WTC11 (cell line): ENCODE measurements around the gene MBD3L5. TPM values are rescaled to one million over a fixed set of nuclear protein-coding genes. Genes with fewer than 3 reads are reported as not detected.
"Not testable (repeated sequence)": the region's sequence is repeated elsewhere in the genome, so short reads cannot be mapped to it uniquely, and the experiment has no call there.

ENCODE experiments used
- ATAC-seq: fragments of 200-7000 bp; cut with Tn5 transposase; 2 replicates; pipeline ENCODE4 v1.10.0; 2021; ENCODE audit warnings: mild to moderate bottlenecking, moderate library complexity
- CTCF ChIA-PET: fragments of 300-600 bp; sonication (Branson Sonifier 250); formaldehyde crosslinking; loops from one replicate; lab custom pipeline; 2021; ENCODE audit warnings: antibody characterized with exemption; lab: Charles Lee
- POLR2A ChIA-PET: fragments of 350-600 bp; sonication (Branson Sonifier 250); formaldehyde crosslinking; loops from one replicate; lab custom pipeline; 2021; ENCODE audit warnings: antibody characterized with exemption; lab: Charles Lee
- DNase-seq: peaks from one replicate; pipeline ENCODE4 v3.0.0; 2021; ENCODE audit warnings: low spot score
- H3K27ac Mint-ChIP-seq: 2 replicates; pipeline ENCODE4 v1.8.0; 2021; ENCODE audit warnings: mixed read lengths
- H3K27me3 Mint-ChIP-seq: 2 replicates; pipeline ENCODE4 v1.8.0; 2021; ENCODE audit warnings: low read depth, mild to moderate bottlenecking, moderate library complexity, mixed read lengths
- H3K36me3 Mint-ChIP-seq: 2 replicates; pipeline ENCODE4 v1.8.0; 2021; ENCODE audit warnings: mixed read lengths
- H3K4me1 Mint-ChIP-seq: 2 replicates; pipeline ENCODE4 v1.8.0; 2022; ENCODE audit warnings: mixed read lengths
- H3K4me3 Mint-ChIP-seq: 2 replicates; pipeline ENCODE4 v1.8.0; 2021; ENCODE audit warnings: mild to moderate bottlenecking, moderate library complexity, mixed read lengths
- H3K9me3 Mint-ChIP-seq: 2 replicates; pipeline ENCODE4 v1.8.0; 2021; ENCODE audit warnings: mixed read lengths
- AFF4 ChIP-seq: sonication (generic); formaldehyde crosslinking; IDR thresholded peaks from 2 replicates; pipeline ENCODE4 v1.8.1; 2023; ENCODE audit warnings: mild to moderate bottlenecking, missing genetic modification reagents, borderline replicate concordance
- CTCF ChIP-seq: fragments of 200-600 bp; IDR thresholded peaks from 2 replicates; pipeline ENCODE4 v1.8.0; 2022; ENCODE audit warnings: antibody characterized with exemption
- ERG ChIP-seq: fragments of 250-450 bp; sonication (Bioruptor Pico); IDR thresholded peaks from 2 replicates; pipeline ENCODE4 v1.8.0; 2021; ENCODE audit warnings: mild to moderate bottlenecking
- FOXJ3 ChIP-seq: sonication (generic); formaldehyde crosslinking; IDR thresholded peaks from 2 replicates; pipeline ENCODE4 v1.9.0; 2021; ENCODE audit warnings: missing genetic modification reagents, mild to moderate bottlenecking, borderline replicate concordance
- GABPB1 ChIP-seq: sonication (generic); formaldehyde crosslinking; IDR thresholded peaks from 2 replicates; pipeline ENCODE4 v1.8.1; 2023; ENCODE audit warnings: mild to moderate bottlenecking, missing genetic modification reagents
- PRDM15 ChIP-seq: sonication (generic); formaldehyde crosslinking; IDR thresholded peaks from 2 replicates; pipeline ENCODE4 v1.8.0; 2022; ENCODE audit warnings: missing genetic modification reagents
- PREB ChIP-seq: sonication (generic); formaldehyde crosslinking; IDR thresholded peaks from 2 replicates; pipeline ENCODE4 v1.8.1; 2022; ENCODE audit warnings: mild to moderate bottlenecking, missing genetic modification reagents, moderate library complexity, borderline replicate concordance
- PRRX2 ChIP-seq: fragments of 250-450 bp; sonication (Bioruptor Pico); IDR thresholded peaks from 2 replicates; pipeline ENCODE4 v1.8.0; 2021; ENCODE audit warnings: mild to moderate bottlenecking
- SMAD4 ChIP-seq: sonication (generic); formaldehyde crosslinking; IDR thresholded peaks from 2 replicates; pipeline ENCODE4 v1.8.0; 2022; ENCODE audit warnings: mild to moderate bottlenecking, missing genetic modification reagents
- SP1 ChIP-seq: sonication (generic); formaldehyde crosslinking; conservative IDR thresholded peaks from 2 replicates; pipeline ENCODE4 v1.8.1; 2022; ENCODE audit warnings: missing genetic modification reagents
- TEAD4 ChIP-seq: sonication (generic); formaldehyde crosslinking; IDR thresholded peaks from 2 replicates; pipeline ENCODE4 v1.8.0; 2022; ENCODE audit warnings: mild to moderate bottlenecking, missing genetic modification reagents
- TP53 ChIP-seq: sonication (generic); formaldehyde crosslinking; IDR thresholded peaks from 2 replicates; pipeline ENCODE4 v1.8.1; 2023; ENCODE audit warnings: mild to moderate bottlenecking, missing genetic modification reagents
- ZBTB21 ChIP-seq: sonication (generic); formaldehyde crosslinking; IDR thresholded peaks from 2 replicates; pipeline ENCODE4 v1.8.1; 2023; ENCODE audit warnings: mild to moderate bottlenecking, missing genetic modification reagents, borderline replicate concordance
- ZNF121 ChIP-seq: sonication (generic); formaldehyde crosslinking; IDR thresholded peaks from 2 replicates; pipeline ENCODE4 v1.8.0; 2023; ENCODE audit warnings: missing genetic modification reagents
- ZNF232 ChIP-seq: sonication (generic); formaldehyde crosslinking; IDR thresholded peaks from 2 replicates; pipeline ENCODE4 v1.8.0; 2022; ENCODE audit warnings: mild to moderate bottlenecking, missing genetic modification reagents
- ZNF396 ChIP-seq: fragments of 250-450 bp; sonication (Bioruptor Pico); IDR thresholded peaks from 2 replicates; pipeline ENCODE4 v1.8.0; 2021; ENCODE audit warnings: mild to moderate bottlenecking, moderate library complexity, borderline replicate concordance
- total RNA-seq: library from RNA; stranded (reverse); gene quantifications from 3 replicates; pipeline ENCODE4 v1.2.3, GENCODE V29; 2021

The MBD3L5 gene
- total RNA-seq, 1 experiment from 2014 or later, result not detected

- DNase-seq, result no peak
- no peaks in the 10 kb centered on the region for H3K4me1 Mint-ChIP-seq
- peaks cover 11% of the 10 kb centered on the region for H3K36me3 Mint-ChIP-seq
- H3K27ac Mint-ChIP-seq, result no peak overlapping the region
- H3K27me3 Mint-ChIP-seq, result no peaks in the 10 kb centered on the region
- POLR2A ChIA-PET, result no interaction called here
- H3K4me3 Mint-ChIP-seq, result no peak overlapping the region
- TF ChIP-seq PREB (CRISPR knock-in tag) (no peak), ZNF121 (CRISPR knock-in tag) (0 out of 2 replicates have a peak, but pooled peaks have one; percentile 14), GABPB1 (CRISPR knock-in tag) (no peak), ZNF232 (CRISPR knock-in tag) (no peak)
- TF ChIP-seq, all 79 proteins: peak for 1
- CTCF ChIA-PET, result no interaction called here
- H3K9me3 Mint-ChIP-seq, result peaks cover 43% of the 10 kb centered on the region
- no peak for ATAC-seq
These were observed 33.5 kb downstream of the MBD3L5 start for GRCh38 chr19:7063764-7064418.

- peaks cover 45% of the 10 kb centered on the region for H3K9me3 Mint-ChIP-seq
These were observed 36.7 kb downstream of the MBD3L5 start for GRCh38 chr19:7067122-7067521.

GRCh38 chr19:7067716-7068115 lies 37.3 kb downstream of the MBD3L5 start:
- Mint-ChIP-seq H3K36me3 (peaks cover 21% of the 10 kb centered on the region), H3K9me3 (peaks cover 45% of the 10 kb centered on the region), H3K27me3 (no peaks in the 10 kb centered on the region), H3K27ac (no peak overlapping the region), H3K4me3 (no peak overlapping the region), H3K4me1 (no peaks in the 10 kb centered on the region)
- no peak for DNase-seq
- ChIA-PET CTCF (interaction anchor here (0.6 to 0.8 kb wide), 2 partner anchors 55 to 340 kb away, joined by 3 read pairs; no protein-coding TSS in a partner anchor), POLR2A (no interaction called here)
- ATAC-seq, result no peak
- TF ChIP-seq ZNF232 (CRISPR knock-in tag) (no peak), FOXJ3 (CRISPR knock-in tag) (no peak), SP1 (CRISPR knock-in tag) (no peak), TEAD4 (CRISPR knock-in tag) (no peak), PRDM15 (CRISPR knock-in tag) (no peak), TP53 (CRISPR knock-in tag) (no peak), ERG (CRISPR knock-in tag) (no peak), PRRX2 (CRISPR knock-in tag) (no peak), ZNF396 (CRISPR knock-in tag) (no peak), ZBTB21 (CRISPR knock-in tag) (no peak), AFF4 (CRISPR knock-in tag) (no peak), SMAD4 (CRISPR knock-in tag) (no peak)

More at GRCh38 chr19:7067122-7067521, 36.7 kb downstream of the MBD3L5 start:
- H3K4me3 Mint-ChIP-seq, POLR2A ChIA-PET, ATAC-seq, H3K4me1 Mint-ChIP-seq, H3K27me3 Mint-ChIP-seq, H3K27ac Mint-ChIP-seq: not testable (repeated sequence)
- H3K36me3 Mint-ChIP-seq, result peaks cover 16% of the 10 kb centered on the region
- CTCF ChIA-PET, result interaction anchor here (0.8 kb wide), 1 partner anchor 54 kb away, joined by 3 read pairs; no protein-coding TSS in a partner anchor
- DNase-seq, result peak; percentile 56
- peak; percentile 32; the same call in 1 of the 2 replicates for TF ChIP-seq CTCF
